Ishikawa (cell line): ENCODE data around the gene TEX10.

Source experiments
- CEBPB ChIP-seq: IDR thresholded peaks from 2 replicates; pipeline ENCODE4 v1.6.1; 2012
- CREB1 ChIP-seq: IDR thresholded peaks from 2 replicates; pipeline ENCODE4 v1.6.1; 2012; ENCODE audit warnings: low read depth
- EGR1 ChIP-seq: IDR thresholded peaks from 2 replicates; pipeline ENCODE4 v1.6.1; 2012
- EP300 ChIP-seq: IDR thresholded peaks from 2 replicates; pipeline ENCODE4 v1.6.1; 2012; ENCODE audit warnings: borderline replicate concordance
- FOXM1 ChIP-seq: IDR thresholded peaks from 2 replicates; pipeline ENCODE4 v1.6.1; 2012; ENCODE audit warnings: low read depth, borderline replicate concordance
- NFIC ChIP-seq: IDR thresholded peaks from 2 replicates; pipeline ENCODE4 v1.6.1; 2012
- RAD21 ChIP-seq: IDR thresholded peaks from 2 replicates; pipeline ENCODE4 v1.6.1; 2012; ENCODE audit warnings: low read depth
- TAF1 ChIP-seq: IDR thresholded peaks from 2 replicates; pipeline ENCODE4 v1.6.1; 2012; ENCODE audit warnings: low read depth, mild to moderate bottlenecking
- TCF12 ChIP-seq: IDR thresholded peaks from 2 replicates; pipeline ENCODE4 v1.6.1; 2012; ENCODE audit warnings: low read depth
- TEAD4 ChIP-seq: IDR thresholded peaks from 2 replicates; pipeline ENCODE4 v1.6.1; 2012
- YY1 ChIP-seq: IDR thresholded peaks from 2 replicates; pipeline ENCODE4 v1.6.1; 2012; ENCODE audit warnings: low read depth
- ZBTB7A ChIP-seq: IDR thresholded peaks from 2 replicates; pipeline ENCODE4 v1.6.1; 2012; ENCODE audit warnings: low read depth
- TF ChIP-seq, protein P1 (sequence below): IDR thresholded peaks from 2 replicates; pipeline ENCODE4 v1.6.1; 2012
- TF ChIP-seq, protein P2 (sequence below): IDR thresholded peaks from 2 replicates; pipeline ENCODE4 v1.6.1; 2012
- TF ChIP-seq, protein P3 (sequence below): IDR thresholded peaks from 2 replicates; pipeline ENCODE4 v1.6.1; 2012; ENCODE audit warnings: low read depth, mild to moderate bottlenecking

TEX10 gene

DNA sequence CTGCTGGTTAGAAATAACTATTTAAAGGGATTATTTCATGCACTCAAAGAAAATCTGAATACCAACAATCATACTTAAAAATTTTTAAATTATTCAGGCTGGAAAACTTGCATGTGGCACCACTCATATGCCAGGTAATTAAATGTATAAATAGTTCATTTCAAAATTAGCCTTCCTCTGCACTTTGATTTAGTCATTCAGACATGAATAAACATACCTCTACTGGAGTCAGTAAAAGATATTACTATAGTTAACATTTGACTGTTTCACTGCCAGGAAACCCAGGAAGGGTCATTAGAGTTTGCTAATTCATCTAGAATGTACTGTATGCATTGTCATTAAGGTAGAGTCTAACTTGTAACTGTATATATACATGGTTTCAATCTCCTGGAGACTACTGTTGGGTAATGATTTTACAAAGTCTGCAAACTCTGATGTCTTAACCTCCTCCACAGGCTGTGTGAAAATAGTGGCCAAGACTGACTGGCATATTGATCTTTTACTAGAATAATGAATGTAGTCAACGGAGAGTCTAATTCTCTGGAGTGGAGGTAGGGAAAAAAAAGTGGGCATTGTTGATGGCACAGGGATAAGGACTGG, 43.7 kb downstream of the TEX10 start:
- no peak for TF ChIP-seq NFIC
- TF ChIP-seq TCF12, result no peak
- no peak for TF ChIP-seq TEAD4
- TF ChIP-seq YY1, result no peak
- TF ChIP-seq, protein P1, sequence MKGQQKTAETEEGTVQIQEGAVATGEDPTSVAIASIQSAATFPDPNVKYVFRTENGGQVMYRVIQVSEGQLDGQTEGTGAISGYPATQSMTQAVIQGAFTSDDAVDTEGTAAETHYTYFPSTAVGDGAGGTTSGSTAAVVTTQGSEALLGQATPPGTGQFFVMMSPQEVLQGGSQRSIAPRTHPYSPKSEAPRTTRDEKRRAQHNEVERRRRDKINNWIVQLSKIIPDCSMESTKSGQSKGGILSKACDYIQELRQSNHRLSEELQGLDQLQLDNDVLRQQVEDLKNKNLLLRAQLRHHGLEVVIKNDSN, result no peak
- no peak for TF ChIP-seq CEBPB
- no peak for TF ChIP-seq EP300
- TF ChIP-seq RAD21, result no peak
- TF ChIP-seq, protein P2, sequence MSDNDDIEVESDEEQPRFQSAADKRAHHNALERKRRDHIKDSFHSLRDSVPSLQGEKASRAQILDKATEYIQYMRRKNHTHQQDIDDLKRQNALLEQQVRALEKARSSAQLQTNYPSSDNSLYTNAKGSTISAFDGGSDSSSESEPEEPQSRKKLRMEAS, result no peak
- no peak for TF ChIP-seq CREB1
- no peak for TF ChIP-seq ZBTB7A
- no peak for TF ChIP-seq FOXM1
- TF ChIP-seq, protein P3, sequence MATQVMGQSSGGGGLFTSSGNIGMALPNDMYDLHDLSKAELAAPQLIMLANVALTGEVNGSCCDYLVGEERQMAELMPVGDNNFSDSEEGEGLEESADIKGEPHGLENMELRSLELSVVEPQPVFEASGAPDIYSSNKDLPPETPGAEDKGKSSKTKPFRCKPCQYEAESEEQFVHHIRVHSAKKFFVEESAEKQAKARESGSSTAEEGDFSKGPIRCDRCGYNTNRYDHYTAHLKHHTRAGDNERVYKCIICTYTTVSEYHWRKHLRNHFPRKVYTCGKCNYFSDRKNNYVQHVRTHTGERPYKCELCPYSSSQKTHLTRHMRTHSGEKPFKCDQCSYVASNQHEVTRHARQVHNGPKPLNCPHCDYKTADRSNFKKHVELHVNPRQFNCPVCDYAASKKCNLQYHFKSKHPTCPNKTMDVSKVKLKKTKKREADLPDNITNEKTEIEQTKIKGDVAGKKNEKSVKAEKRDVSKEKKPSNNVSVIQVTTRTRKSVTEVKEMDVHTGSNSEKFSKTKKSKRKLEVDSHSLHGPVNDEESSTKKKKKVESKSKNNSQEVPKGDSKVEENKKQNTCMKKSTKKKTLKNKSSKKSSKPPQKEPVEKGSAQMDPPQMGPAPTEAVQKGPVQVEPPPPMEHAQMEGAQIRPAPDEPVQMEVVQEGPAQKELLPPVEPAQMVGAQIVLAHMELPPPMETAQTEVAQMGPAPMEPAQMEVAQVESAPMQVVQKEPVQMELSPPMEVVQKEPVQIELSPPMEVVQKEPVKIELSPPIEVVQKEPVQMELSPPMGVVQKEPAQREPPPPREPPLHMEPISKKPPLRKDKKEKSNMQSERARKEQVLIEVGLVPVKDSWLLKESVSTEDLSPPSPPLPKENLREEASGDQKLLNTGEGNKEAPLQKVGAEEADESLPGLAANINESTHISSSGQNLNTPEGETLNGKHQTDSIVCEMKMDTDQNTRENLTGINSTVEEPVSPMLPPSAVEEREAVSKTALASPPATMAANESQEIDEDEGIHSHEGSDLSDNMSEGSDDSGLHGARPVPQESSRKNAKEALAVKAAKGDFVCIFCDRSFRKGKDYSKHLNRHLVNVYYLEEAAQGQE, result no peak
- TF ChIP-seq EGR1, result no peak
- no peak for TF ChIP-seq TAF1

DNA sequence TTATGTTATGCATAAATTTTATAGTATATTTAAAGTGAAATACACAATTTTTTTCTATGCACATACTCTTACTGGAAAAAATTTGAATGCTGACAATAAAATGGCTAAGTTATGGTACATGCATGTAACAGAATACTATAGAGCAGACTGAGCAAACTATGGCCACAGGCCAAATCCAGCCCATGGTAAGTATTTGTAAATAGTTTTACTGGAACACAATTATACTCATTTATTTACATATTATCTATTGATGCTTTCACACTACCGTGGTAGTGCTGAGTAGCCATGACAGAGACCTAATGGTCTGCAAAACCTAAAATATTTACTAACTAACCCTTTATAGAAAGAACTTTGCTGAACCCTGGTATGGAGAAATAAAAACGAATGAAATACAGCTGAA, 45.7 kb downstream of the TEX10 start:
- TF ChIP-seq CEBPB (no peak), EP300 (no peak), TCF12 (no peak), TEAD4 (no peak), NFIC (no peak)

DNA sequence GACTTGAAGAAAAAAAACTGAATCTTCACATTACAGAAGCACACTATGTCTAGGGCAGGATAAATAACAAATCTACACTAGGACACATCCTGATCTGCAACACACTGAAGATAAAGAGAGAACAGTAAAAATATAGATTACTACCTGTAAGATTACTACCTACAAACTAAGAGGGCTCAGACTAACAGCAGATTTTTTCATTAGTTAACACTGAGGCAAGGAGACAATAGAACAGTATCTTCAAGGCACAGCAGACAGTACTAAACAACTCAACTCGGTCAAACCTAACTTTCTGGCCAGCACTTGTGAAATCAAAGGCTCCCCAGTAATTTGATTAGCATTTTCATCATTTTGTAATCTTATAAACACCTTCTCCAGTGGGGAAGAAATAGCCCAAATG, 46.5 kb downstream of the TEX10 start:
- TF ChIP-seq, protein P1, result no peak
- TF ChIP-seq CEBPB (no peak), TEAD4 (no peak), CREB1 (no peak), RAD21 (no peak), TAF1 (no peak)
- TF ChIP-seq, protein P3, result no peak

DNA sequence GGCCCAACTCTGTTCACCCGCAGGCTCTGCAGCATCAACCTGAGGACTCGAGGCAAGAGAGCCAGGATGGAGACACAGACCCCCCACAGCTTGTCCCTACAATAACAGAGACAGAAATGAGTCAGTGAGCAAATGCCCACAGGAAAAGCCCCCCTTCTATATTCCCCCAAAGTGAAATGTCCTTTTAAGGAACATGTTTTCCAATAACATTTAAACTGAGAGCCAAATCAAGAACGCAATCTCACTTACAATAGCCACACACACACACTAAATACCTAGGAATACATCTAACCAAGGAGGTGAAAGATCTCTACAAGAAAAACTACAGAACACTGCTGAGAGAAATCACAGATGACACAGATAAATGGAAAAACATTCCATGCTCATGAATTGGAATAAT, 49.0 kb downstream of the TEX10 start:
- no peak for TF ChIP-seq TAF1
- TF ChIP-seq, protein P1, result no peak
- TF ChIP-seq ZBTB7A, result no peak
- TF ChIP-seq EP300, result no peak
- TF ChIP-seq EGR1, result no peak
- TF ChIP-seq, protein P3, result no peak
- TF ChIP-seq FOXM1, result no peak
- TF ChIP-seq YY1, result no peak

DNA sequence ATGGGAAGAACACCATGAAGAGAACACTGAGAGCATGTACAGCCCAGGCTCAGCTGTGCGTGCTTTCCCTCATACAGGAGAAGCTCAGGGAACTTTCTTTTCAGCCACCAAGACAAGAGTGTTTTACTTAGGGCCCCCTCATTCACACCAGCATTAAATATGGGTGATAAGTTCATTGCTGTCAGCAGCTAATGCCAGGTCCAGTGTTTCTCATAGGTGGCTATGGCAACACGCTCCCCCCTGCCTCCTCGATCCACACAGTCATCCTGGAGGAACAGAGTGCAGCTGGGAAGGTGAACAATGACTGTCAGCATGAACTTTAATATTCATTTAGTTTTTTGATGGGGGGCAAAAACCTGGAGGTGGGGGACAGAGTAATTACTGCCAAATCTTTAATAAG, 54.4 kb downstream of the TEX10 start:
- TF ChIP-seq, protein P2, result no peak
- TF ChIP-seq ZBTB7A, result no peak
- TF ChIP-seq YY1, result no peak
- TF ChIP-seq TCF12, result no peak
- no peak for TF ChIP-seq FOXM1
- TF ChIP-seq CREB1, result no peak
- no peak for TF ChIP-seq TAF1
- no peak for TF ChIP-seq RAD21
- TF ChIP-seq NFIC, result no peak
- no peak for TF ChIP-seq CEBPB
- TF ChIP-seq EP300, result no peak
- TF ChIP-seq EGR1, result no peak
- TF ChIP-seq, protein P3, result no peak
- TF ChIP-seq, protein P1, result no peak
- TF ChIP-seq TEAD4, result no peak
